HEK293 (cell line): Measurements from ENCODE around the gene MMS22L.

Experiments
- CTCF ChIA-PET: fragments of 350-600 bp; formaldehyde crosslinking; extraction: SDS; loops from one replicate; lab custom pipeline; 2021; ENCODE audit warnings: antibody characterized with exemption; lab: Yijun Ruan, JAX
- POLR2A ChIA-PET: fragments of 300-600 bp; formaldehyde crosslinking; extraction: SDS; loops from one replicate; lab custom pipeline; 2020; ENCODE audit warnings: antibody characterized with exemption, inconsistent platforms; lab: Yijun Ruan, JAX
- H3K27ac ChIP-seq: fragments of 200-500 bp; sonication (Bioruptor generic); 2 replicates; pipeline ENCODE4 v1.5.1; 2014; ENCODE audit warnings: low read depth, low read length, control low read depth, inconsistent platforms; ENCODE audit errors: extremely low read depth
- H3K36me3 ChIP-seq, 2 experiments: fragments of 200-500 bp in 1 of 2; sonication (Bioruptor generic) in 1 of 2; 1 replicate in 1 of 2; 2 replicates in 1 of 2; pipeline ENCODE4 v1.5.1; 2014 to 2017; ENCODE audit warnings: inconsistent platforms in 2 of 2, low read length in 2 of 2; ENCODE audit not compliant: control insufficient read depth in 2 of 2, insufficient read depth in 1 of 2
- H3K4me1 ChIP-seq: fragments of 200-500 bp; sonication (Bioruptor generic); 2 replicates; pipeline ENCODE4 v1.5.1; 2014; ENCODE audit warnings: mild to moderate bottlenecking, low read length, inconsistent platforms; ENCODE audit not compliant: control insufficient read depth, insufficient read depth
- H3K4me3 ChIP-seq: 2 replicates; pipeline ENCODE4 v1.5.1; 2011; ENCODE audit warnings: low read depth, mild to moderate bottlenecking, control low read depth, low read length, moderate library complexity
- H3K9me3 ChIP-seq: fragments of 200-500 bp; sonication (Bioruptor generic); 2 replicates; pipeline ENCODE4 v1.5.1; 2014; ENCODE audit warnings: low read depth, low read length, inconsistent platforms; ENCODE audit not compliant: control insufficient read depth, insufficient read depth
- AEBP2 ChIP-seq: fragments of 450-650 bp; formaldehyde crosslinking; IDR thresholded peaks from 2 replicates; pipeline ENCODE4 v1.5.1; 2016; ENCODE audit warnings: missing biosample characterization, missing genetic modification characterization, borderline replicate concordance
- HIC1 ChIP-seq: fragments of 450-650 bp; formaldehyde crosslinking; IDR thresholded peaks from 2 replicates; pipeline ENCODE4 v1.5.1; 2016; ENCODE audit warnings: missing biosample characterization, missing genetic modification characterization
- KLF9 ChIP-seq: fragments of 450-650 bp; formaldehyde crosslinking; IDR thresholded peaks from 2 replicates; pipeline ENCODE4 v1.5.1; 2016; ENCODE audit warnings: missing biosample characterization, missing genetic modification characterization, low read depth
- SCRT1 ChIP-seq: fragments of 450-650 bp; formaldehyde crosslinking; IDR thresholded peaks from 2 replicates; pipeline ENCODE4 v1.5.1; 2016; ENCODE audit warnings: missing biosample characterization, missing genetic modification characterization, borderline replicate concordance
- ZBTB48 ChIP-seq: fragments of 450-650 bp; formaldehyde crosslinking; IDR thresholded peaks from 2 replicates; pipeline ENCODE4 v1.5.1; 2016; ENCODE audit warnings: missing biosample characterization, missing genetic modification characterization
- ZNF157 ChIP-seq: fragments of 450-650 bp; formaldehyde crosslinking; IDR thresholded peaks from 2 replicates; pipeline ENCODE4 v1.5.1; 2016; ENCODE audit warnings: missing biosample characterization, missing genetic modification characterization
- ZNF184 ChIP-seq: fragments of 450-650 bp; IDR thresholded peaks from 2 replicates; pipeline ENCODE4 v1.5.1; 2018; ENCODE audit warnings: missing biosample characterization, mild to moderate bottlenecking, missing genetic modification characterization
- ZNF211 ChIP-seq: fragments of 450-650 bp; formaldehyde crosslinking; IDR thresholded peaks from 2 replicates; pipeline ENCODE4 v1.5.1; 2016; ENCODE audit warnings: low read depth, missing biosample characterization, missing genetic modification characterization
- ZNF239 ChIP-seq: fragments of 450-650 bp; formaldehyde crosslinking; IDR thresholded peaks from 2 replicates; pipeline ENCODE4 v1.5.1; 2016; ENCODE audit warnings: missing biosample characterization, missing genetic modification characterization
- ZNF391 ChIP-seq: fragments of 450-650 bp; formaldehyde crosslinking; IDR thresholded peaks from 2 replicates; pipeline ENCODE4 v1.5.1; 2016; ENCODE audit warnings: low read depth, missing biosample characterization, missing genetic modification characterization, borderline replicate concordance
- ZNF521 ChIP-seq: fragments of 450-650 bp; formaldehyde crosslinking; IDR thresholded peaks from 2 replicates; pipeline ENCODE4 v1.5.1; 2017; ENCODE audit warnings: missing biosample characterization, mild to moderate bottlenecking, missing genetic modification characterization
- ZNF645 ChIP-seq: fragments of 450-650 bp; formaldehyde crosslinking; IDR thresholded peaks from 2 replicates; pipeline ENCODE4; 2016; ENCODE audit warnings: missing biosample characterization, missing genetic modification characterization
- ZNF701 ChIP-seq: fragments of 450-650 bp; formaldehyde crosslinking; IDR thresholded peaks from 2 replicates; pipeline ENCODE4 v1.5.1; 2016; ENCODE audit warnings: missing biosample characterization, missing genetic modification characterization
- ZNF768 ChIP-seq: fragments of 450-650 bp; formaldehyde crosslinking; IDR thresholded peaks from 2 replicates; pipeline ENCODE4 v1.5.1; 2018; ENCODE audit warnings: missing biosample characterization, mild to moderate bottlenecking, missing genetic modification characterization
- ZNF792 ChIP-seq: fragments of 450-650 bp; formaldehyde crosslinking; IDR thresholded peaks from 2 replicates; pipeline ENCODE4 v1.5.1; 2016; ENCODE audit warnings: missing biosample characterization, missing genetic modification characterization
- ZSCAN16 ChIP-seq: fragments of 450-650 bp; formaldehyde crosslinking; IDR thresholded peaks from 2 replicates; pipeline ENCODE4 v1.5.1; 2016; ENCODE audit warnings: missing biosample characterization, missing genetic modification characterization
- TF ChIP-seq, protein P1 (sequence below): fragments of 450-650 bp; formaldehyde crosslinking; IDR thresholded peaks from 2 replicates; pipeline ENCODE4 v1.5.1; 2016; ENCODE audit warnings: missing biosample characterization, missing genetic modification characterization
- TF ChIP-seq, protein P2 (sequence below): fragments of 450-650 bp; formaldehyde crosslinking; IDR thresholded peaks from 2 replicates; pipeline ENCODE4 v1.5.1; 2016; ENCODE audit warnings: missing biosample characterization, missing genetic modification characterization
- TF ChIP-seq, protein P3 (sequence below): fragments of 450-650 bp; formaldehyde crosslinking; IDR thresholded peaks from 2 replicates; pipeline ENCODE4 v1.5.1; 2016; ENCODE audit warnings: missing biosample characterization, missing genetic modification characterization, borderline replicate concordance

The MMS22L gene

DNA sequence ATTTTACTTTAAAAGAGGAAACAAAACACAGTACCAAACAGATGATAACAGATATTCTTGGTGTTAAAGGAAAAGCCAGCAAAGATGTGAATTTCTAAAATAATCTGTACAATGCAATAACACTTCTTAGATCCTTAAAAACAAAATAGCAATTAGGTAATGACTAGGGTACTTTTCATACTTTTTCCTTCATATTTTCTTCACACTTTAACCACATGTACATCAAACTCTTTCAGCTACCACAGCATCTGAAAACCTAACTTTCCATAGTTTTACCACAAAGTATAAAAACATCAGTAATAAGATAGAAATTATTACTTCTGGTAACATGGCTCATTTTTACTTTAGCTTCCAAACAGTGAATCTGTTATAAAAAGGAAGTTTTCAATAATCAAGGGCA, 141.3 kb downstream of the MMS22L start:
- Histone ChIP-seq H3K4me1 (no peaks in the 10 kb centered on the region), H3K36me3 (peaks cover 5 to 8% of the 10 kb centered on the region in 2 experiments; a peak in 2 of 3 replicates), H3K27ac (no peak overlapping the region), H3K9me3 (no peaks in the 10 kb centered on the region), H3K4me3 (no peak overlapping the region)
- POLR2A ChIA-PET: no interaction called here
- CTCF ChIA-PET: interaction anchor here (0.6 kb wide), 1 partner anchor 298 kb away, joined by 3 read pairs; no protein-coding TSS in a partner anchor
- TF ChIP-seq ZNF391: no peak
- TF ChIP-seq ZNF792: no peak
- TF ChIP-seq, protein P1, sequence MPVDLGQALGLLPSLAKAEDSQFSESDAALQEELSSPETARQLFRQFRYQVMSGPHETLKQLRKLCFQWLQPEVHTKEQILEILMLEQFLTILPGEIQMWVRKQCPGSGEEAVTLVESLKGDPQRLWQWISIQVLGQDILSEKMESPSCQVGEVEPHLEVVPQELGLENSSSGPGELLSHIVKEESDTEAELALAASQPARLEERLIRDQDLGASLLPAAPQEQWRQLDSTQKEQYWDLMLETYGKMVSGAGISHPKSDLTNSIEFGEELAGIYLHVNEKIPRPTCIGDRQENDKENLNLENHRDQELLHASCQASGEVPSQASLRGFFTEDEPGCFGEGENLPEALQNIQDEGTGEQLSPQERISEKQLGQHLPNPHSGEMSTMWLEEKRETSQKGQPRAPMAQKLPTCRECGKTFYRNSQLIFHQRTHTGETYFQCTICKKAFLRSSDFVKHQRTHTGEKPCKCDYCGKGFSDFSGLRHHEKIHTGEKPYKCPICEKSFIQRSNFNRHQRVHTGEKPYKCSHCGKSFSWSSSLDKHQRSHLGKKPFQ (tag by site-specific recombination): no peak
- no peak for TF ChIP-seq ZSCAN16 (tag by site-specific recombination)
- TF ChIP-seq HIC1 (tag by site-specific recombination): no peak
- no peak for TF ChIP-seq ZNF521 (tag by site-specific recombination)
- no peak for TF ChIP-seq KLF9 (tag by site-specific recombination)
- TF ChIP-seq ZNF239 (tag by site-specific recombination): no peak
- no peak for TF ChIP-seq ZBTB48 (tag by site-specific recombination)
- TF ChIP-seq ZNF157 (tag by site-specific recombination): no peak
- no peak for TF ChIP-seq ZNF211 (tag by site-specific recombination)
- TF ChIP-seq ZNF768 (tag by site-specific recombination): no peak
- no peak for TF ChIP-seq SCRT1 (tag by site-specific recombination)
- TF ChIP-seq AEBP2: no peak
- TF ChIP-seq ZNF184: no peak
- TF ChIP-seq, protein P2, sequence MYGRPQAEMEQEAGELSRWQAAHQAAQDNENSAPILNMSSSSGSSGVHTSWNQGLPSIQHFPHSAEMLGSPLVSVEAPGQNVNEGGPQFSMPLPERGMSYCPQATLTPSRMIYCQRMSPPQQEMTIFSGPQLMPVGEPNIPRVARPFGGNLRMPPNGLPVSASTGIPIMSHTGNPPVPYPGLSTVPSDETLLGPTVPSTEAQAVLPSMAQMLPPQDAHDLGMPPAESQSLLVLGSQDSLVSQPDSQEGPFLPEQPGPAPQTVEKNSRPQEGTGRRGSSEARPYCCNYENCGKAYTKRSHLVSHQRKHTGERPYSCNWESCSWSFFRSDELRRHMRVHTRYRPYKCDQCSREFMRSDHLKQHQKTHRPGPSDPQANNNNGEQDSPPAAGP (tag by site-specific recombination): no peak
- TF ChIP-seq, protein P3, sequence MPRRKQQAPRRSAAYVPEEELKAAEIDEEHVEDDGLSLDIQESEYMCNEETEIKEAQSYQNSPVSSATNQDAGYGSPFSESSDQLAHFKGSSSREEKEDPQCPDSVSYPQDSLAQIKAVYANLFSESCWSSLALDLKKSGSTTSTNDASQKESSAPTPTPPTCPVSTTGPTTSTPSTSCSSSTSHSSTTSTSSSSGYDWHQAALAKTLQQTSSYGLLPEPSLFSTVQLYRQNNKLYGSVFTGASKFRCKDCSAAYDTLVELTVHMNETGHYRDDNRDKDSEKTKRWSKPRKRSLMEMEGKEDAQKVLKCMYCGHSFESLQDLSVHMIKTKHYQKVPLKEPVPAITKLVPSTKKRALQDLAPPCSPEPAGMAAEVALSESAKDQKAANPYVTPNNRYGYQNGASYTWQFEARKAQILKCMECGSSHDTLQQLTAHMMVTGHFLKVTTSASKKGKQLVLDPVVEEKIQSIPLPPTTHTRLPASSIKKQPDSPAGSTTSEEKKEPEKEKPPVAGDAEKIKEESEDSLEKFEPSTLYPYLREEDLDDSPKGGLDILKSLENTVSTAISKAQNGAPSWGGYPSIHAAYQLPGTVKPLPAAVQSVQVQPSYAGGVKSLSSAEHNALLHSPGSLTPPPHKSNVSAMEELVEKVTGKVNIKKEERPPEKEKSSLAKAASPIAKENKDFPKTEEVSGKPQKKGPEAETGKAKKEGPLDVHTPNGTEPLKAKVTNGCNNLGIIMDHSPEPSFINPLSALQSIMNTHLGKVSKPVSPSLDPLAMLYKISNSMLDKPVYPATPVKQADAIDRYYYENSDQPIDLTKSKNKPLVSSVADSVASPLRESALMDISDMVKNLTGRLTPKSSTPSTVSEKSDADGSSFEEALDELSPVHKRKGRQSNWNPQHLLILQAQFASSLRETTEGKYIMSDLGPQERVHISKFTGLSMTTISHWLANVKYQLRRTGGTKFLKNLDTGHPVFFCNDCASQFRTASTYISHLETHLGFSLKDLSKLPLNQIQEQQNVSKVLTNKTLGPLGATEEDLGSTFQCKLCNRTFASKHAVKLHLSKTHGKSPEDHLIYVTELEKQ (tag by site-specific recombination): no peak
- TF ChIP-seq ZNF645 (tag by site-specific recombination): no peak
- TF ChIP-seq ZNF701: no peak
